ENCODE data around the gene KRTAP5-1.
"Not testable (repeated sequence)": the region's sequence is repeated elsewhere in the genome, so short reads cannot be mapped to it uniquely, and the experiment has no call there.

KRTAP5-1 gene, protein sequence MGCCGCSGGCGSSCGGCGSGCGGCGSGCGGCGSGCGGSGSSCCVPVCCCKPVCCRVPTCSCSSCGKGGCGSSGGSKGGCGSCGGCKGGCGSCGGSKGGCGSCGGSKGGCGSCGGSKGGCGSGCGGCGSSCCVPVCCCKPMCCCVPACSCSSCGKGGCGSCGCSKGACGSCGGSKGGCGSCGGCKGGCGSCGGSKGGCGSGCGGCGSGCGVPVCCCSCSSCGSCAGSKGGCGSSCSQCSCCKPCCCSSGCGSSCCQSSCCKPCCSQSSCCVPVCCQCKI

DNA sequence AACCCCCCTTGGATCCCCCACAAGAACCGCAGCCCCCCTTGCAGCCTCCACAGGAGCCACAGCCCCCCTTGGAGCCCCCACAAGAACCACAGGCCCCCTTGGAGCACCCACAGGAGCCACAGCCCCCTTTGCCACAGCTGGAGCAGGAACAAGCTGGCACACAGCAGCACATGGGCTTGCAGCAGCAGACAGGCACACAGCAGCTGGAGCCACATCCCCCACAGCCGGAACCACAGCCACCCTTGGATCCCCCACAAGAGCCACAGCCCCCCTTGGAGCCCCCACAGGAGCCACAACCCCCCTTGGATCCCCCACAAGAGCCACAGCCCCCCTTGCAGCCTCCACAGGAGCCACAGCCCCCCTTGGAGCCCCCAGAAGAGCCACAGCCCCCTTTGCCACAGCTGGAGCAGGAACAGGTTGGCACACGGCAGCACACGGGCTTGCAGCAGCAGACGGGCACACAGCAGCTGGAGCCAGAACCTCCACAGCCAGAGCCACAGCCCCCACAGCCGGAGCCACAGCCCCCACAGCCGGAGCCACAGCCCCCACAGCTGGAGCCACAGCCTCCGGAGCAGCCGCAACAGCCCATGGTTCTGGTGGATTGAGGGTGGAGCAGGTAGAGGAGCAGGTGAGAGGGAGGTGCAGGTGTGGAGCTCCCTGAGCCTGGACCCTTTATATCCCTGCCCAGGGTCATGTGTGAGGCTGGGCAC is at the start of gene KRTAP5-1:
Gene KRTAP5-1 (minus strand): TSS at position 623 of the 710 bp plus-strand sequence. CDS start 34 bp downstream, at position 589.
- not testable (repeated sequence) for DNase-seq (ENCODE audit: low read depth)

DNA sequence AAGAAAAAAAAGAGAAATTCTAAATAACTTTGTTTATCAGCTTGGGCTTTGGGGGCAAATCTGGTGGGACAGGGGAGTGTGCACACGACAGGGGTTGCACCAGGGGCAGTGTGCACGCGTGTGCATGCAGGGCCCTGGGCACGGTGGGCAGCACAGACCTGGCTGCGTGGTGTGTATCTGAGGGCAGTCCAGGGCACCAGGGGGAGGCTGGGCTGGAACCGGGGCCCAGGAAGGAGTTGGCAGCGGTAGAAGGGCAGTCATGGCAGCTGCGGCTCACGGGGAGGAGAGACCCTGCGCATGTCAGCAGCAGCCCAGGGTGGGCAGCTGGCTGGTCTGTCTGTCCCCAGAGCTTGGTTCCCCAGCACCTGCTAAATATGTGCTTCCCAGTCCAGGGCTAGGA is 48.8 kb upstream of the KRTAP5-1 start:
- DNase-seq (ENCODE audit: low read depth) = no peak

DNA sequence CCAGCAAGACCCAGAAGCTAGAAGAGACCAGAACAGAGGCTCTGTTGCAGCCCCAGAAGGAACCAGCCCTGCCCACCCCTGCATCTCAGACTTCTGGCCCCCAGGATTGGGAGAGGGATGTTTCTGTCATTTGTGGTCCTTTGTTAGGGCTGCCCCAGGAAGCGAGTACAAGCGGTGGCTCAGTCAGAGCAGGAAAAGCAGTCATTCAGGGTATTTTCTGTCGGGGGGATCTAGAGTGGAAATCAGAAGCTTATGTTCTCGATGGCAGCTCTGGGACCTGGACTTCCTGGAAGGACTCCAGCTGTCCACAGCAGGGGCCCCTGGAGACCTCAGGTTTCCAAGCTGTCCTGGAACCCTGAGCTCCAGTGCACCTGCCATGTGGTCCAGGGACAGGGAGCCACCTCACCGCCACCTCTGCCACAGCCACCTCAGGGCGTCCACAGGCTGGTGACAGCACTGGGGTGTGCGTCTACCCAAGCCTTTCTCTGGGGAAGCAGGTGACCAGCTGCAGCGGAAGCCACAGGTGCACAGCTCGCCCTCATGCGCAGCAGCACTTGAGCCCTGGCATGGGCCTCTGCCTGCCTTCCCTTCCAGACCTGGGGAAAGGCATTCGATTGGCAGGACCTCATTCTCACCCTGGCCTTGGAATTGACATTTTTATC is 47.1 kb upstream of the KRTAP5-1 start:
- DNase-seq (ENCODE audit: low read depth) = no peak

DNA sequence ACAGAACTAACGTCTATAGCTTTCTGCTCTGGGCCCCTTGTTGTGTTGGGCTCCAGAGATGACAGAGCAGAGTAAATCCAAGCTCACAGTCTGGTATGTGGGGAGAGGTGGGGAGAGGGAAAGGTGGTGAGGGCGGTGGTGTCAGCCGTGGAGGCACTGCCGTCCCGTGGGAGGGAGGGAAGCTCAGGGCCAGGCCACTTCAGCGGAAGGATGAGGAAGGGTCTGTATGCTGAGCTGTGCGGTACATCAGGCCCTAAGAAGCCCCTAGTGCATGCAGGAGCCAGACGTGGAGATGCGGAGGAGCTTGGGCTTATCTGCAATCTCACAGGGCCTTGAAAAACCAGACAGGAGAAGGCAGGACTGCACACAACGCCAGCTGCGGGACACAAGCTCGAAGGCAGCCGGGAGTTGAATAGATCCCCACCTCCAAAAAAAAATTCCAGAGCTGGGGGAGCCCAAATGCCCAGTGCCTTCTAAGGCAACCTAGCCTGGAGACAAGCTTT is 46.0 kb upstream of the KRTAP5-1 start:
- no peak for DNase-seq (ENCODE audit: low read depth)

DNA sequence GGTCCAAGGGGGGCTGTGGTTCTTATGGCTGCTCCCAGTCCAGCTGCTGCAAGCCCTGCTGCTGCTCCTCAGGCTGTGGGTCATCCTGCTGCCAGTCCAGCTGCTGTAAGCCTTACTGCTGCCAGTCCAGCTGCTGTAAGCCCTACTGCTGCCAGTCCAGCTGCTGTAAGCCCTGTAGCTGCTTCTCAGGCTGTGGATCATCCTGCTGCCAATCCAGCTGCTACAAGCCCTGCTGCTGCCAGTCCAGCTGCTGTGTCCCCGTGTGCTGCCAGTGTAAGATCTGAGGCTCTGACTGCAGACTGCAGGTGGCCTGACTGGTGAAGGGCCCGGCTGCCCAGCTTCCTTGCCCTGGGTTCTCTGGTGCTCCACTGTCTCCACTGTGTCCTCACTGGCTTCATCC is 45.2 kb upstream of the KRTAP5-1 start:
- no peak for DNase-seq (ENCODE audit: low read depth)

DNA sequence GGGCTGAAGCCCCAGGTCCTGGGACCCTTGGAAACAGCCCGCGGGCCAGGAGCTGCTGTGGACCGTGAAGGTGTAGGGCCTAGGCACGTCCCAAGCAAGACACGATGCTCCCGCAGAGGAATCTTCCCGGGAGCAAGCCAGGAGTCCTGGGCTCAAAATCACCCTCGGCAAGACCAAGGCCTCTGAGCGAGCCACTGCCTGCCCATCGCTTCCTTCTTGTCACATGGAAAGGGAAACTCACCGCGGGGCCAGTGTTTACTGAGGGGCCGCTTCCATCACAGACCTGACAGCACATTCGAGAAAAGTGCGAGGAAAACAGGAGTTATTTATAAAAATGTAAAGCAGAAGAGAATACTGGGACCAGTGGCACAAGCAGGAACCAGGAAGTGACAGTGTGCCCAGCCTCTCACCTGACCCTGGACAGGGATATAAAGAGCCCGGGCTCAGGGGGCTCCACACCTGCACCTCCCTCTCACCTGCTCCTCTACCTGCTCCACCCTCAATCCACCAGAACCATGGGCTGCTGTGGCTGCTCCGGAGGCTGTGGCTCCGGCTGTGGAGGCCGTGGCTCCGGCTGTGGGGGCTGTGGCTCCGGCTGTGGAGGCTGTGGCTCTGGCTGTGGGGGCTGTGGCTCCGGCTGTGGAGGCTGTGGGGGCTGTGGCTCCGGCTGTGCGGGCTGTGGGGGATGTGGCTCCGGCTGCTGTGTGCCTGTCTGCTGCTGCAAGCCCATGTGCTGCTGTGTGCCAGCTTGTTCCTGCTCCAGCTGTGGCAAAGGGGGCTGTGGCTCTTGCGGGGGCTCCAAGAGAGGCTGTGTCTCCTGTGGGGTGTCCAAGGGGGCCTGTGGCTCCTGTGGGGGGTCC is 44.5 kb upstream of the KRTAP5-1 start, which contains the start of gene KRTAP5-5:
Gene KRTAP5-5 (plus strand): TSS at position 450 of the 860 bp plus-strand sequence. CDS start 66 bp downstream, at position 516.
- no peak for DNase-seq (ENCODE audit: low read depth)

DNA sequence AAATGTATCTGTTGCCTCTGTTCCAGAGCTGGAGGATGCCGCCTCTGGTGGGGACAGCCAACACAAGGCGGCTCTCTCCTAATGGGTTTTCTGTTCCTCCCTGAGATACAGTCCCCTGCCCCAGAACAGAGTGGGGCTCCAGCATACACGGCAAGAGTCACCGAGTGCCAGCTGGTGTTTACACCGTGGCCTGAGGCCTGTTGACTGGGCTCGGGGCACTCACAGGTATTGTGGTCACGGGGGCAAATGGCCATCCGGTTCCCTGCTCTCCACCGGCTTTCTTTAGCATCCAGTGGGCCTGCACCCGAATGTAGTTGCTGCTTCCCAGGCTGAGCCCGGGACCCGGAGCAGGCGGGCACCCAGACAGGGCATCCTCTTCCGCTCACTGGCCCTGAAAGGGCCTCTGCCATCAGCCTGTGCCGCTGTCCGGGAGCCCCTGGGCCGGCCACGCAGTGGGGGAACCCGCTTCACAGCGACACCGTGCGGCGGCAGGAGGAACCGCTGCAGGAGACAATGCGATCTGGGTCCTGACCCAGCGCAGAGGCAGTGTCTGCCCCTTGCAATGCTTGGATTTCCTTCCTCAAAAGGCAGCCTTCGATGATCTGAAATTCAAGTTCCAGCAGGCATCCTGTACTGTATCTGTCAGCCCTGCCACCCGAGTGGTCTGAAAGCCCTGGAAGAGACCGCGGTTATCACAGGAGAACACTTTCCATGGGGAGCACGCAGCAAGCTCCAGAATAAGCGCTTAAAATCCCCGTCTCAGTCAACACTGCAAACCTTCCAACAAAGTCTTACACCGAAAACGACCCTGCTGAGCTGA is 43.6 kb upstream of the KRTAP5-1 start:
- no peak for DNase-seq (ENCODE audit: low read depth)

DNA sequence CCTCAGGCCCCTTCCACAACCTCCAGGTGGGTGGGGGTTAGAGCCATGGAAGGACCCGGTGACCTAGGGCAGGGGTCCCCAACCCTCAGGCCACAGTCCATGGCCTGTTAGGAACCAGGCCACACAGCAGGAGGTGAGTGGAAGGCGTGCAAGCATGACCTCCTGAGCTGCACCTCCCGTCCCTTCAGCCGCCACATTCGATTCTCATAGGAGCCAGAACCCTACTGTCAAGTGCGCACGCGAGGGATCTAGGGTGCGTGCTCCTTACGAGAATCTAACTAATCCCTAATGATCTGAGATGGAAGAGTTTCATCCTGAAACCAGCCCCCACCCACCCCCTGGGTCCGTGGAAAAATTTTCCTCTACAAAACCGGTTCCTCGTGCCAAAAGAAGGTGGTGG is 40.5 kb upstream of the KRTAP5-1 start:
- DNase-seq (ENCODE audit: low read depth) = no peak

DNA sequence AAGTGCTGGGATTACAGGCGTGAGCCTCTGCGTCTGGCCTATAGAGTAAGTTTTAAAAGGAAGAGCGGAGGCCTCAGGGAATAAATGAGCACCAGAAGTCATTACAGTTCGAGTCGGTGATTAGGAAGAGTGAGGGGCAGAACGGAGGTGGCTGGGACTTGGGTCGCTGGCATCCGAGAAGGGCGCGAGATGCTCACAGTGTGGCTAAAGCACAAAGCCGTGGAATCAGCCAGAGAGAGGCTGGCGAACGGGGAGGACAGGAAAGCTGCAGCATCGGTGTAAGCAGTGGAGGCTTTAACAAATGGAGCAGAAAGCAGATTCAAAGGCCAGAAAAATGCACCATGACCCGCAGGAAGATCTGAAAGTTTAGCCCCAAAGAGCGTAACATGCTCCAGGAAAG is 39.5 kb upstream of the KRTAP5-1 start:
- no peak for DNase-seq (ENCODE audit: low read depth)

DNA sequence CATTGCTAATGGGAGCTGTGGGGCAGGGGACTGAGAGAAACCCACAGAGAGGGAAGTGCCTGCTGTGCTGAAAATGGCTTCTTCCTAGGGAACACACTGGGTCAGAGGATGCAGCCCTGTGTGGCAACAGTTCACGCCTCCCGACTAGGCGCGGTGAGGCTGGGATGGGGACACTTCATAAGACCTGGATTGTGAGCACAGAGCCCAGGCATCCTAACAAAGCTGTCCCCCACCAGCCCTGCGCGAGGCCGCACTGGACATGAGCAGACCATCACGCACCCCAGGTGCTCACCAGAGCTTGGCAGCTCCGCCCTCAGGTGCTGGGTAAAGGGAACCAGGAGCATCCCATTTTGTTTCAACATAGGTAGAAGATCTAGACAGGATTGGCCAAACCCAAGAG is 38.6 kb upstream of the KRTAP5-1 start:
- DNase-seq (ENCODE audit: low read depth) = no peak

DNA sequence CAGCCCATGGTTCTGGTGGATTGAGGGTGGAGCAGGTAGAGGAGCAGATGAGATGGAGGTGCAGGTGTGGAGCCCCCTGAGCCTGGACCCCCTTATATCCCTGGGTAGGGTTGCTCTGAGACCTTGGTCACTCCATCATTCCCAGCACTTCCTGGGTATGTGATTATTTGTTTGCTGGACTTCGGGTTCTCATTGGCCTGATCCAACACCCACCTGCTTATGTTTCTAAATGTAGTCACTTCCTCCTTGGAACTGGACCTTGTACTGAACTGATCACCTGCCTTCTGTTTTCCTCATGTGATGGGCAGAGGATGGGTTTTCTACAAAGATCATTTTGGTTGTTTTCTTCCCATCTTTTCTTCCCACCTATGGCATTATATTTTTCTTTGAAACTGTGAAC is 37.0 kb upstream of the KRTAP5-1 start, which contains the start of gene KRTAP5-4:
Gene KRTAP5-4 (minus strand): TSS at position 53 of the 400 bp plus-strand sequence. CDS start 45 bp downstream, at position 8.
- no peak for DNase-seq (ENCODE audit: low read depth)

DNA sequence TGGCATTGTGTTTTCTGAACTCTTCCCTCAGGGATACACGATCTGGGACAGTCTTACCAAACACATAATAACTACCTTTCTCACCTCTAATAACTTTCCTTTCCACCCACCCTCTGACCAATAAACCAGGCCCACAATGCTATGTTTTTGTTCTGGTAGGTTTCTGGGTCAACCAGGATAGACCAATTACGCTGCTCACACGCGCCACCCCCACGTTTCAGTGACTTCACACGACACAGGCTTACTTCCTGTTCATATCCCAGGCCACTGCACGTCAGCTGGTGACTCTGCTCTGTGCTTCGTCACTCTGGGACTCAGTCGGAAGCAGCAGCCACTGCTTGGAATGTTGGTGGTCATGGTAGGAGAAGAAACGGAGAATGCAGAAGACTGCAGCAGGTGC is 34.4 kb upstream of the KRTAP5-1 start:
- DNase-seq (ENCODE audit: low read depth) = no peak

DNA sequence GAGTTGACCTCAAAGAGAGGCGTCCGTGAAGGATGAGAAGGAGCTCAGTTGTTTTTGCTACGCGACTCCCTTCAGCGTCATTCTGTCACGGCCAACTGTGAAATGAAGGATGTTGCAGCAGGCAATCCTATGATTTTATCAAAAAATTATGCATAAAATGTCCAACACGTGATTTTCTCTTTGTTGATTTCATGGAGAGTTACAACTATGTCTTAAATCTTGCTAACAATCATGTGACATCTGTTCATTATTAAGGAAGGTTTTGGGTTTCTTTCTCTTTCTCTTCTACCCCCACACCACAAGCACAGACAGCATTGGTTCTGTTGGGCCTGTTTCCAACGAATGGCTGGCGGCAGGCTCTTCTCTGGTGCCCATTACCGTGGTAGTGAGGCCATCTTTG is 33.1 kb upstream of the KRTAP5-1 start:
- DNase-seq (ENCODE audit: low read depth) = no peak

DNA sequence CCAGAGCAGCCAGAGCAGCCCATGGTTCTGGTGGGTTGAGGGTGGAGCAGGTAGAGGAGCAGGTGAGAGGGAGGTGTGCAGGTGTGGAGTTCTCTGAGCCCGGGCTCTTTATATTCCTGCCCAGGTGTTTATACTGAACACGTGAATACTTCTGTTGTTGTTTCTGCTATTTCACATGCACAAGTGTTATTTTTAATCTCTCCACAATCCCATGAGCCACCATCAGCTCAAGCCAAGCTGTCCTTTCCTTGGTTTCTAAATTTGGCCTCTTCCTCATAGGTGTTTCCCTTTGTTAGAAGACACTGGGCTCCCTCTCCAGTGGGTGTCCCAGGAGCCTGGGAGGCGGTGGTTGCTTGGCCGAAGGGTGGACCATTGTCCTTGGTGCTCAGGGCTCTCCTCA is 23.3 kb upstream of the KRTAP5-1 start, which contains the start of gene KRTAP5-3:
Gene KRTAP5-3 (minus strand): TSS at position 101 of the 400 bp plus-strand sequence. CDS start 78 bp downstream, at position 23.
- no peak for DNase-seq (ENCODE audit: low read depth)

DNA sequence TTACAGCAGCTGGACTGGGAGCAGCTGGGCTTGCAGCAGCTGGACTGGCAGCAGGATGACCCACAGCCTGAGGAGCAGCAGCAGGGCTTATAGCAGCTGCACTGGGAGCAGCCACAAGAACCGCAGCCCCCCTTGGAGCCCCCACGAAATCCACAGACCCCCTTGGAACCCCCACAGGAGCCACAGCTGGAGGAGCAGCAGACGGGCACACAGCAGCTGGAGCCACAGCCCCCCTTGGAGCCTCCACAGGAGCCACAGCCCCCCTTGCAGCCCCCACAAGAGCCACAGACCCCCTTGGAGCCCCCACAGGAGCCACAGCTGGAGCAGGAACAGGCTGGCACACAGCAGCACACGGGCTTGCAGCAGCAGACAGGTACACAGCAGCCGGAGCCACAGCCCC is 22.8 kb upstream of the KRTAP5-1 start:
- not testable (repeated sequence) for DNase-seq (ENCODE audit: low read depth)

DNA sequence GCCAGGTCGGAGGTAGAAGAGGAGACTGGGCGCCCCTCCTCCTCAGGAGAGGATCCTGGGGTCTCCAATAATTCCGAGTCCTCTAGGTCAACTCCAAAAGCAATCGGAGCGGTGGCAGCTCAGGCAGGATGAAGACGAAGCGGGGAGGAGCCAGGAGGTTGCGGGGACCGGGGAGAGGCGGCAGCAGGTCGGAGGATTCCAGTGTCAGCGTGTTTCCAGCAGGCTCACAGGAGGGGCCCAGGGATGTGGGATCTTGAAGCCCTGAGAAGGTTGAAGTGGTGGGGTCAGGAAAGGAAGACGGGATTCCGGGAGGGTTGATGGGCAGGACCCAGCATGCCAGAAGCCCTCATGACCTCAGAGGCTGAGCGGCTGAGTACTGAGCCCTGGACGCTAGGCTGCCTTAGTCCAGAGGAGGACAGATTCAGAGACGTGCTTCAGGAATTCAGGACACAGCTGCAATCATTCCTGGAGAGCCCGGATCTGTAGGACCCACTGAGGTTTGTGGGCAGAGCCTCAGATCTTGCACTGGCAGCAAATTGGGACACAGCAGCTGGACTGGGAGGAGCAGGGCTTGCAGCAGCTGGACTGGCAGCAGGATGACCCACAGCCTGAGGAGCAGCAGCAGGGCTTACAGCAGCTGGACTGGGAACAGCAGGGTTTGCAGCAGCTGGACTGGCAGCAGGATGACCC is 22.2 kb upstream of the KRTAP5-1 start:
- DNase-seq (ENCODE audit: low read depth) = not testable (repeated sequence)

DNA sequence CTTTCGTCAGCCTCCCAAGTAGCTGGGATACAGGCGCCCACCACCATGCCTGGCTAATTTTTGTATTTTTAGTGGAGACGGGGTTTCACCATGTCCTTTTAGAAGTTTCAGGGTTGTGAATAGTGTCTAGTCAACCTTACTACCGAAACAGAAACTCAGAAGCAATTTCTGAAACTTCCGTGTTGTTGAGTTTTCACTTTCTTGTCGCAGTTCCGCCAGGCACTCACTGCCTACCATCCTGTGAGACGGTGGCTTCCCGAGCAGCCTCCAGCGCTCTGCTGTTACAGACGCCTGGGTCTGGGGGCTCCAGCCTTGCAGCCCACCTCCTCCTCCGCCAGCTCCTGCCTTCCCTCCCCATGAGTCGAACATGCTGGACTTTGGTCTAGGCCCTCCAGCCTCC is 20.8 kb upstream of the KRTAP5-1 start:
- DNase-seq (ENCODE audit: low read depth) = not testable (repeated sequence)

DNA sequence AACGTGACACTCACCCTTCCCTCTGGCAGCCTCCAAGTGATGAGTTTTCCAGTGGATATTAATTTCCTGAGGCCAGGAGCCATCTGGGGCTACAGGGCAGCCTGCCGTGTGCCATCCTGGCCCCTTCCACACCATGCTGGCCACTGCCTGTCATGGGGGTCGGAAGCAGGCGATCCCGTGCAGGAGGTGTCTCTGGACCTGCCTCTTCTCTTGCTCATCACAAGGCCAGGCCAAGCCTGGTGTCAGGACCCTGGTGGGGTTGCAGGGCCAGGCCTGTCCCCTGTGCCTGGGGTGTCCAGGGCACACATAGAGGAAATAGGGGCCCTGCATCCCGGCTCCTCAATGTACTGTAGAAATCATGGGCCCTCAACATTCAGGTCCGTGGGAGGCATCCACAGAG is 19.6 kb upstream of the KRTAP5-1 start:
- no peak for DNase-seq (ENCODE audit: low read depth)

DNA sequence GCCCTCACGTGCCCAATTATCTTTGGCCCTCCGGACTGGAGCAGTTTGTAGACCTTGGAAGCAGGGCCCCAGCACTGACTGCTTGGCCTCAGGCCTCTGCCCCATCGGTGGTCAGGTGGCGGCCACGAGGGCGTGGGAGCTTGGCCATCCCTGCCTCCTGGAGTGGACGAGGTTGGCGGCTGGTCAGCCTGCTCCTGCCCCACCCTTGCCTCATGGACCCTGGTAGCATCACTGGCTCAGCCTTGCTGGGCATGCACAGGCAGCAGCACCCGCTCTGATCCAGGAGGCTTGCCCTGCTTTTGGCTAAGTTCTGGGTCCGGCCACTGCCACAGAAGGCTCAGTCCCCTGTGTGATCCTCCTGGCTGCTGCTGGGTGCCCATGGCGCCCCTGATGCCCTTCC is 19.1 kb upstream of the KRTAP5-1 start:
- DNase-seq (ENCODE audit: low read depth) = no peak

DNA sequence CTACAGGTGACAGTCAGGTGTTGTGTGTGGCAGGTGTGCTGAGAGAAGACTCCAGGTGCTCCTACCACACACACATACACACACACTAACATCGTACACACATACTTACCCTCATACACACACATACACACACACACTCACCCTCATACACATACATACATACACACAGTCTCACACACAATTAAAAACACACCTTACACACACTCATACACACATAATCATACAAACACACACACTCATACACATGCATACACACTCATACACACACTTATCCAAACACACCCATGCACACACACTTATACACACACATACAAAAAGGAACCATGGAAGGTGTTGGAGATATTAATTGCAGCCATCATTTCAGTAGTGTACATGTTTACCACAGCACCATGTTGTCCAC is 18.5 kb upstream of the KRTAP5-1 start:
- DNase-seq (ENCODE audit: low read depth) = no peak
